HCT116 (cell line): Measurements from ENCODE around the gene CSTPP1. TPM values are rescaled to one million over a fixed set of nuclear protein-coding genes. Genes with fewer than 3 reads are reported as not detected.

Source experiments
- ATAC-seq: fragments of 200-7000 bp; cut with Tn5 transposase; 2 replicates; pipeline ENCODE4 v1.9.1; 2020; ENCODE audit warnings: mild to moderate bottlenecking, moderate library complexity
- BruUV-seq: library from RNA; stranded (reverse); fragments of 400-500 nt; replicated peaks from 2 replicates; lab custom pipeline; 2021; lab: Mats Ljungman, UMichigan
- CTCF ChIA-PET: fragments of 300-600 bp; sonication (Branson Sonifier 250); formaldehyde crosslinking; loops from one replicate; lab custom pipeline; 2021; ENCODE audit warnings: antibody characterized with exemption; lab: Charles Lee
- POLR2A ChIA-PET: fragments of 300-600, 350-600 bp; sonication (Branson Sonifier 250); formaldehyde crosslinking; loops from one replicate; lab custom pipeline; 2021; ENCODE audit warnings: antibody characterized with exemption; lab: Charles Lee
- RAD21 ChIA-PET, 2 experiments: fragments of 300-600 bp; sonication (Branson Sonifier 250); formaldehyde crosslinking; loops; one replicate each; lab custom pipeline; 2023; ENCODE audit warnings: low total read pairs in 2 of 2; ENCODE audit not compliant: uncharacterized antibody in 2 of 2, unreplicated experiment in 2 of 2, low non-redundant PET in 1 of 2; lab: Charles Lee
- DNase-seq: peaks from one replicate; pipeline ENCODE4 v3.0.0-alpha.2; 2010; ENCODE audit warnings: low read depth, low spot score
- H2AFZ ChIP-seq: fragments of 200-600 bp; shearing (Covaris generic), sonication (generic); 2 replicates; pipeline ENCODE4 v1.6.1; 2017; ENCODE audit warnings: low read depth, mixed run types, mixed read lengths, antibody characterized with exemption, low read length; ENCODE audit not compliant: poor library complexity, severe bottlenecking
- H3K27ac ChIP-seq: 2 replicates; pipeline ENCODE4 v1.5.1; 2012; ENCODE audit warnings: low read depth, low read length
- H3K27me3 ChIP-seq: fragments of 200-600 bp; sonication (generic); 2 replicates; pipeline ENCODE4 v1.6.1; 2016; ENCODE audit warnings: mixed run types, low read length, mixed read lengths; ENCODE audit not compliant: insufficient read depth
- H3K36me3 ChIP-seq, 2 experiments: fragments of 200-500 bp in 1 of 2; fragments of 200-600 bp in 1 of 2; sonication (Bioruptor generic) in 1 of 2; sonication (generic) in 1 of 2; 2 replicates each; pipeline versions ENCODE4 v1.5.1 to v1.6.1; 2014 to 2016; ENCODE audit warnings: low read length in 2 of 2, inconsistent platforms in 1 of 2, mixed read lengths in 1 of 2, mixed run types in 1 of 2; ENCODE audit not compliant: insufficient read depth in 2 of 2, control insufficient read depth in 1 of 2
- H3K4me1 ChIP-seq, 2 experiments: fragments of 200-600 bp in 1 of 2; sonication (generic) in 1 of 2; 2 replicates each; pipeline versions ENCODE4 v1.5.1 to v1.6.1; 2012 to 2017; ENCODE audit warnings: low read length in 2 of 2, inconsistent platforms in 1 of 2, mild to moderate bottlenecking in 1 of 2, mixed read lengths in 1 of 2, mixed run types in 1 of 2, moderate library complexity in 1 of 2; ENCODE audit not compliant: insufficient read depth in 2 of 2, control insufficient read depth in 1 of 2
- H3K4me2 ChIP-seq: fragments of 200-600 bp; sonication (generic); 2 replicates; pipeline ENCODE4 v1.6.1; 2017; ENCODE audit warnings: mixed run types, low read length, mixed read lengths
- H3K4me3 ChIP-seq, 2 experiments: fragments of 200-600 bp in 1 of 2; sonication (generic) in 1 of 2; replicated peaks in 1 of 2; 2 replicates each; pipeline ENCODE4 v1.5.1; 2011 to 2016; ENCODE audit warnings: low read length in 2 of 2, control low read depth in 1 of 2, low read depth in 1 of 2, mild to moderate bottlenecking in 1 of 2, mixed read lengths in 1 of 2, mixed run types in 1 of 2
- H3K79me2 ChIP-seq: fragments of 200-600 bp; sonication (generic); 2 replicates; pipeline ENCODE4 v1.6.1; 2017; ENCODE audit warnings: mild to moderate bottlenecking, mixed run types, low read length, moderate library complexity, mixed read lengths; ENCODE audit not compliant: insufficient read depth
- H3K9ac ChIP-seq: fragments of 200-600 bp; sonication (generic); 2 replicates; pipeline ENCODE4 v1.6.1; 2016; ENCODE audit warnings: low read length, mixed read lengths
- H3K9me2 ChIP-seq: fragments of 200-600 bp; sonication (generic), shearing (Covaris generic); 2 replicates; pipeline ENCODE4 v1.6.1; 2017; ENCODE audit warnings: mixed run types, mild to moderate bottlenecking, moderate library complexity; ENCODE audit not compliant: insufficient read depth
- H3K9me3 ChIP-seq, 2 experiments: fragments of 200-500 bp in 1 of 2; fragments of 200-600 bp in 1 of 2; sonication (Bioruptor generic) in 1 of 2; sonication (generic) in 1 of 2; 2 replicates each; pipeline ENCODE4 v1.6.1; 2014 to 2017; ENCODE audit warnings: low read length in 2 of 2, mixed read lengths in 2 of 2, inconsistent platforms in 1 of 2, low read depth in 1 of 2, mild to moderate bottlenecking in 1 of 2, mixed run types in 1 of 2, moderate library complexity in 1 of 2; ENCODE audit not compliant: control insufficient read depth in 1 of 2, insufficient read depth in 1 of 2
- H4K20me1 ChIP-seq: fragments of 200-600 bp; sonication (generic), shearing (Covaris generic); 2 replicates; pipeline ENCODE4 v1.6.1; 2017; ENCODE audit warnings: mixed run types, mild to moderate bottlenecking, moderate library complexity; ENCODE audit not compliant: insufficient read depth
- CBX3 ChIP-seq: IDR thresholded peaks from 2 replicates; pipeline ENCODE4 v1.6.1; 2012; ENCODE audit warnings: low read depth
- CTCF ChIP-seq, 3 experiments: fragments of 200-600 bp in 1 of 3; sonication (generic) in 1 of 3; IDR thresholded peaks in 2 of 3; conservative IDR thresholded peaks in 1 of 3; 2 replicates each; pipeline ENCODE4 v1.5.1; 2012 to 2017; ENCODE audit warnings: low read depth in 2 of 3, low read length in 2 of 3, antibody characterized with exemption in 1 of 3, borderline replicate concordance in 1 of 3, control low read depth in 1 of 3, mild to moderate bottlenecking in 1 of 3, mixed read lengths in 1 of 3, mixed run types in 1 of 3, moderate library complexity in 1 of 3; ENCODE audit not compliant: insufficient read depth in 1 of 3
- EGR1 ChIP-seq: IDR thresholded peaks from 2 replicates; pipeline ENCODE4 v1.6.1; 2012; ENCODE audit warnings: low read depth
- FOSL1 ChIP-seq: IDR thresholded peaks from 2 replicates; pipeline ENCODE4 v1.6.1; 2012; ENCODE audit warnings: low read depth
- JUND ChIP-seq: IDR thresholded peaks from 2 replicates; pipeline ENCODE4 v1.6.1; 2012
- MAX ChIP-seq: IDR thresholded peaks from 2 replicates; pipeline ENCODE4 v1.6.1; 2012
- POLR2A ChIP-seq: IDR thresholded peaks from 2 replicates; pipeline ENCODE4 v1.7.0; 2011; ENCODE audit warnings: borderline replicate concordance; ENCODE audit not compliant: insufficient read depth, insufficient read length; ENCODE audit errors: extremely low read depth
- REST ChIP-seq: IDR thresholded peaks from 2 replicates; pipeline ENCODE4 v1.6.1; 2012; ENCODE audit warnings: low read depth
- SIN3A ChIP-seq: IDR thresholded peaks from 2 replicates; pipeline ENCODE4 v1.6.1; 2012; ENCODE audit warnings: low read depth
- SP1 ChIP-seq: IDR thresholded peaks from 2 replicates; pipeline ENCODE4 v1.6.1; 2012; ENCODE audit warnings: low read depth
- SRF ChIP-seq: IDR thresholded peaks from 2 replicates; pipeline ENCODE4 v1.6.1; 2012; ENCODE audit warnings: low read depth
- YY1 ChIP-seq: IDR thresholded peaks from 2 replicates; pipeline ENCODE4 v1.6.1; 2011; ENCODE audit warnings: low read length, low read depth, moderate library complexity, mild to moderate bottlenecking; ENCODE audit not compliant: insufficient replicate concordance; ENCODE audit errors: extremely low read depth
- ZFX ChIP-seq: fragments of 450-650 bp; IDR thresholded peaks from 2 replicates; pipeline ENCODE4 v1.6.1; 2017
- intact Hi-C: fragments of 100-400 bp; cut with micrococcal nuclease; formaldehyde crosslinking; loops from 2 replicates; pipeline ENCODE4 v1.10.0; 2022
- total RNA-seq: library from RNA; stranded (reverse); gene quantifications from one replicate; pipeline ENCODE4 v1.2.1, GENCODE V29; 2021; ENCODE audit not compliant: unreplicated experiment

The CSTPP1 gene
- total RNA-seq, 1 experiment from 2014 or later: 24.7 TPM

GRCh38 chr11:47099214-47099917 is 162.8 kb downstream of the CSTPP1 start:
- no TSS peak for BruUV-seq

GRCh38 chr11:47099918-47100315 is 163.4 kb downstream of the CSTPP1 start:
- Histone ChIP-seq H3K27me3 (no peaks in the 10 kb centered on the region), H3K4me1 (peaks cover 6 to 13% of the 10 kb centered on the region in 2 experiments; a peak in 2 of 4 replicates), H3K79me2 (no peaks in the 10 kb centered on the region), H2AFZ (no peak overlapping the region), H3K4me3 (no peak overlapping the region), H3K27ac (no peak overlapping the region), H3K9ac (no peak overlapping the region), H3K4me2 (no peak overlapping the region), H3K9me3 (no peaks in the 10 kb centered on the region), H3K36me3 (no peaks in the 10 kb centered on the region), H4K20me1 (no peaks in the 10 kb centered on the region), H3K9me2 (no peaks in the 10 kb centered on the region)
- no TSS peak for BruUV-seq
- DNase-seq (no peak), ATAC-seq (no peak)
- RAD21 ChIA-PET: no interaction called here
- CTCF ChIA-PET: no interaction called here
- intact Hi-C loops: no loop called here
- POLR2A ChIA-PET: no interaction called here
- TF ChIP-seq POLR2A (no peak), SIN3A (no peak), EGR1 (no peak), SRF (no peak), REST (no peak), CTCF (IDR thresholded peaks at IDR 0.05 in 2 of 3, conservative IDR thresholded peaks at IDR 0.05 in 1 of 3; ENCODE audit: borderline replicate concordance in 1 of 3, insufficient read depth in 1 of 3, low read depth in 2 of 3, low read length in 2 of 3) (no peak), YY1 (no peak), JUND (no peak), SP1 (no peak)

More at GRCh38 chr11:47099214-47099917, 162.8 kb downstream of the CSTPP1 start:
- ChIA-PET RAD21 (interaction anchor here in 1 of 2 experiments (0.6 kb wide), 1 partner anchor 542 kb away, joined by 3 read pairs; no protein-coding TSS in a partner anchor), POLR2A (no interaction called here), CTCF (no interaction called here)
- H2AFZ ChIP-seq: no peak overlapping the region
- TF ChIP-seq CBX3: no peak
- TF ChIP-seq MAX: no peak
- no peak for TF ChIP-seq POLR2A
- TF ChIP-seq FOSL1: no peak
- TF ChIP-seq ZFX: no peak
- no peaks in the 10 kb centered on the region for H3K9me2 ChIP-seq
- no peaks in the 10 kb centered on the region for H4K20me1 ChIP-seq
- H3K4me3 ChIP-seq: no peak overlapping the region
- no peaks in the 10 kb centered on the region for H3K36me3 ChIP-seq
- DNase-seq: no peak
- no peaks in the 10 kb centered on the region for H3K27me3 ChIP-seq
- ATAC-seq: no peak
- no peak overlapping the region for H3K27ac ChIP-seq
- no peak overlapping the region for H3K9ac ChIP-seq
- peaks cover 6 to 13% of the 10 kb centered on the region in 2 experiments; a peak in 2 of 4 replicates for H3K4me1 ChIP-seq
- no peaks in the 10 kb centered on the region for H3K79me2 ChIP-seq
- no peak overlapping the region for H3K4me2 ChIP-seq
- no peaks in the 10 kb centered on the region for H3K9me3 ChIP-seq
- intact Hi-C loops: no loop called here
